HepG2 (cell line): ENCODE measurements around the gene PKN2. TPM values are rescaled to one million over a fixed set of nuclear protein-coding genes. Genes with fewer than 3 reads are reported as not detected.

Source experiments
- ATAC-seq: fragments of 200-7000 bp; cut with Tn5 transposase; 3 replicates; pipeline ENCODE4 v1.9.1; 2020; ENCODE audit warnings: mild to moderate bottlenecking, moderate library complexity
- BruUV-seq: library from RNA; stranded (reverse); fragments of 400-500 nt; replicated peaks from 2 replicates; lab custom pipeline; 2021; lab: Mats Ljungman, UMichigan
- CTCF ChIA-PET: fragments of 300-600 bp; formaldehyde crosslinking; extraction: SDS; loops from one replicate; lab custom pipeline; 2021; ENCODE audit warnings: low total read pairs, inconsistent platforms, low intra/inter-chr PET ratio; lab: Yijun Ruan, JAX
- POLR2A ChIA-PET: fragments of 350-600 bp; sonication (Branson Sonifier 250); formaldehyde crosslinking; loops from one replicate; lab custom pipeline; 2020; ENCODE audit warnings: antibody characterized with exemption, inconsistent platforms; lab: Yijun Ruan, JAX
- DNase-seq: peaks from one replicate; pipeline ENCODE4 v3.0.0-alpha.2; 2015; ENCODE audit warnings: low spot score
- FAIRE-seq: peaks from 3 replicates; lab custom pipeline; 2011; peaks lifted over from hg19 to GRCh38; lab: Jason Lieb, UNC
- H2AFZ ChIP-seq: one replicate; pipeline ENCODE4 v1.6.1; 2011; ENCODE audit warnings: low read length, inconsistent platforms
- H3K27ac ChIP-seq: fragments of 300-600 bp; 3 replicates; pipeline ENCODE4 v1.8.0; 2011; ENCODE audit warnings: mixed run types, mild to moderate bottlenecking, mixed read lengths, low read length, inconsistent platforms; ENCODE audit not compliant: insufficient read depth; ENCODE audit errors: extremely low read length
- H3K27me3 ChIP-seq, 2 experiments: fragments of 200-600 bp in 1 of 2; 2 replicates in 1 of 2; 3 replicates in 1 of 2; pipeline versions ENCODE4 v1.6.0 to v1.8.0; 2011; ENCODE audit warnings: low read length in 2 of 2, mild to moderate bottlenecking in 2 of 2, moderate library complexity in 2 of 2, inconsistent platforms in 1 of 2; ENCODE audit not compliant: insufficient read depth in 2 of 2, control insufficient read depth in 1 of 2
- H3K36me3 ChIP-seq, 2 experiments: fragments of 200-600 bp in 1 of 2; replicated peaks in 1 of 2; 2 replicates in 1 of 2; 3 replicates in 1 of 2; pipeline versions ENCODE4 v1.5.1 to v1.8.0; 2011; ENCODE audit warnings: low read length in 2 of 2, inconsistent platforms in 1 of 2; ENCODE audit not compliant: insufficient read depth in 2 of 2, control insufficient read depth in 1 of 2
- H3K4me1 ChIP-seq: 2 replicates; pipeline ENCODE4 v1.5.1; 2012; ENCODE audit warnings: low read length, inconsistent platforms; ENCODE audit not compliant: insufficient read depth
- H3K4me2 ChIP-seq: 2 replicates; pipeline ENCODE4 v1.6.0; 2011; ENCODE audit warnings: low read depth, low read length, inconsistent platforms
- H3K4me3 ChIP-seq, 3 experiments: fragments of 200-600 bp in 1 of 3; sonication (generic), shearing (Covaris generic) in 1 of 3; replicated peaks in 1 of 3; 2 replicates each; pipeline ENCODE4 v1.5.1; 2011 to 2016; ENCODE audit warnings: low read length in 3 of 3, inconsistent platforms in 2 of 3, low read depth in 2 of 3, mild to moderate bottlenecking in 2 of 3, control low read depth in 1 of 3, mixed read lengths in 1 of 3; ENCODE audit not compliant: insufficient read depth in 1 of 3
- H3K79me2 ChIP-seq: one replicate; pipeline ENCODE4 v1.6.1; 2011; ENCODE audit warnings: low read length, inconsistent platforms; ENCODE audit not compliant: insufficient read depth
- H3K9ac ChIP-seq: 2 replicates; pipeline ENCODE4 v1.6.0; 2011; ENCODE audit warnings: mild to moderate bottlenecking, low read depth, low read length, inconsistent platforms; ENCODE audit not compliant: insufficient read depth
- H3K9me3 ChIP-seq: 2 replicates; pipeline ENCODE4 v1.5.1; 2012; ENCODE audit warnings: mild to moderate bottlenecking, low read length
- H4K20me1 ChIP-seq: 2 replicates; pipeline ENCODE4 v1.6.0; 2011; ENCODE audit warnings: inconsistent platforms, mild to moderate bottlenecking, low read length, moderate library complexity; ENCODE audit not compliant: insufficient read depth
- ARNT ChIP-seq: fragments of 450-650 bp; IDR thresholded peaks from 2 replicates; pipeline ENCODE4 v1.6.1; 2017
- FIP1L1 ChIP-seq: fragments of 200-400 bp; formaldehyde crosslinking; IDR thresholded peaks from 2 replicates; pipeline ENCODE4 v1.6.1; 2018; ENCODE audit warnings: low read depth, mild to moderate bottlenecking, low read length, moderate library complexity, borderline replicate concordance; ENCODE audit not compliant: insufficient read depth
- GATAD1 ChIP-seq: IDR thresholded peaks from 2 replicates; pipeline ENCODE4 v1.6.1; 2016; ENCODE audit warnings: missing genetic modification reagents, missing compliant biosample characterization
- KDM4B ChIP-seq: sonication (generic); formaldehyde crosslinking; IDR thresholded peaks from 2 replicates; pipeline ENCODE4 v1.4.0; 2020; ENCODE audit warnings: missing genetic modification reagents
- SRSF1 ChIP-seq: fragments of 200-400 bp; formaldehyde crosslinking; optimal IDR thresholded peaks from 2 replicates; pipeline ENCODE3; 2017; ENCODE audit warnings: mild to moderate bottlenecking, low read depth, low read length, moderate library complexity
- THAP11 ChIP-seq: IDR thresholded peaks from 2 replicates; pipeline ENCODE4 v1.6.1; 2016; ENCODE audit warnings: missing biosample characterization, missing genetic modification reagents
- TMF1 ChIP-seq: sonication (generic); formaldehyde crosslinking; IDR thresholded peaks from 2 replicates; pipeline ENCODE4 v1.8.1; 2022; ENCODE audit warnings: low read depth, missing genetic modification reagents
- ZFP36 ChIP-seq: fragments of 150-350 bp; IDR thresholded peaks from 2 replicates; pipeline ENCODE4 v1.6.1; 2018; ENCODE audit warnings: borderline replicate concordance, low read length, low read depth; ENCODE audit not compliant: partially characterized antibody
- ZMYM4 ChIP-seq: sonication (generic); formaldehyde crosslinking; IDR thresholded peaks from 2 replicates; pipeline ENCODE4 v1.8.1; 2023; ENCODE audit warnings: mild to moderate bottlenecking, missing genetic modification reagents
- ZNF333 ChIP-seq: sonication (generic); formaldehyde crosslinking; IDR thresholded peaks from 2 replicates; pipeline ENCODE4 v1.4.0; 2020; ENCODE audit warnings: mild to moderate bottlenecking, missing genetic modification reagents, borderline replicate concordance
- ZNF367 ChIP-seq: sonication (generic); formaldehyde crosslinking; IDR thresholded peaks from 2 replicates; pipeline ENCODE4 v1.4.0; 2020; ENCODE audit warnings: missing genetic modification reagents, borderline replicate concordance
- ZNF761 ChIP-seq: sonication (generic); formaldehyde crosslinking; conservative IDR thresholded peaks from 2 replicates; pipeline ENCODE4 v1.4.0; 2020; ENCODE audit warnings: mild to moderate bottlenecking, missing genetic modification reagents
- ZNF782 ChIP-seq: sonication (generic); formaldehyde crosslinking; IDR thresholded peaks from 2 replicates; pipeline ENCODE4 v1.4.0; 2020; ENCODE audit warnings: missing genetic modification reagents, mild to moderate bottlenecking, borderline replicate concordance
- WGBS: methylation state at CpG from one replicate; pipeline ENCODE4 v1.1.6; 2017; ENCODE audit warnings: low lambda C conversion rate; 5-methylcytosine and 5-hydroxymethylcytosine counted together
- in situ Hi-C: cut with HindIII; loops from 2 replicates; pipeline ENCODE4 v1.10.0; 2017; ENCODE audit warnings: low pct_unique_long_range_greater_than_20kb; ENCODE audit not compliant: extremely low pct_ligation_motif_present
- intact Hi-C: fragments of 100-400 bp; cut with micrococcal nuclease; formaldehyde crosslinking; loops from one replicate; pipeline ENCODE4 v1.10.0; 2022; ENCODE audit not compliant: unreplicated experiment
- polyA plus RNA-seq, 8 experiments: library from polyadenylated mRNA; depleted of rRNA in 3 of 8; stranded (reverse) in 7 of 8; unstranded in 1 of 8; fragments of >200 nt; fragmentation: Illumina TruSeq in 4 of 8; extraction: Trizol in 4 of 8; gene quantifications; 2 replicates each; pipeline versions ENCODE4 v1.2.1 to v1.2.3, GENCODE V29; 2011 to 2016; ENCODE audit warnings: low read depth in 4 of 8, missing spikeins in 1 of 8, mixed read lengths in 1 of 8; ENCODE audit not compliant: insufficient read depth in 1 of 8
- total RNA-seq, 5 experiments: library from RNA; depleted of rRNA; stranded (reverse); fragments of >200 nt; fragmentation: Illumina TruSeq; extraction: Trizol; gene quantifications; 2 replicates each; pipeline ENCODE4 v1.2.3, GENCODE V29; 2016; ENCODE audit warnings: low read depth in 1 of 5
- TF ChIP-seq, protein P1 (sequence below): sonication (generic); formaldehyde crosslinking; IDR thresholded peaks from 2 replicates; pipeline ENCODE4 v1.4.0; 2020; ENCODE audit warnings: missing genetic modification reagents
- TF ChIP-seq, protein P2 (sequence below): sonication (generic); formaldehyde crosslinking; IDR thresholded peaks from 2 replicates; pipeline ENCODE4 v1.4.0; 2020; ENCODE audit warnings: missing genetic modification reagents
- TF ChIP-seq, protein P3 (sequence below): sonication (generic); formaldehyde crosslinking; IDR thresholded peaks from 2 replicates; pipeline ENCODE4 v1.5.0; 2020; ENCODE audit warnings: mild to moderate bottlenecking, missing genetic modification reagents, borderline replicate concordance

PKN2 gene
- total and polyA plus RNA-seq, 2 of the 13 experiments (the other 11 are each of a cell fraction or from before 2014, with no cell fraction given) = 17.0 to 29.4 TPM

DNA sequence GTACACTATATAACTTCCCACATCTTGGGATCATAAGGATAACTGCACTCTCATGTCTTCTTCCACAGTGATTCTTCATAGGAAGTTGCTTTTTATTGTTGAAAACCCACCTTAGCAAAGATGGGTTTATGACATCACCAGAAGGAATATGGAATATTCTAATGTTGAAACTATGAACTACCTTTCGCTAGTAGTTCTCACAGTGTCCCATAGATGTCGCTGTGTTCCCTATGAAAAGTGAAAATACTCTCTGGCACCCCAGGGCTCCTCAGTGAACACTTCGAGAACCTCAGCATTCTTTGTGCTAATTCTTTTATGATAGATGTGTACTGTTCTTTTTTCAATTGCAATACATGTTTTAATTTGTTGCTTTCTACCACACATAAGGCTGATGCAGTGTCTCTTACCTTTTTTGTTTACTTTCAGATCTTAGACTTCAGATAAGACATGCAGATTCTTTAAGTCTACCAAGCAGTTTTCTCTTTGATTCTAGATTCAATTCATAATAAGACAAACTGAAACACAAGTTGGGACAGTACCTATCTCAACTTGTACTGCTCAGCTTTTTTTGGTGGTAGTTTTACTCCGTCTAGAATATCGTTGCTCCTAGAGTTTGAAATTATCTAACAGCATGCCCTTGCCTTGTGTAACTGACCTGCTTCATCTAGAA lies 116.4 kb downstream of the PKN2 start:
- peaks cover 3 to 25% of the 10 kb centered on the region in 2 experiments for H3K36me3 ChIP-seq
- H3K9me3 ChIP-seq = no peaks in the 10 kb centered on the region
- H3K9ac ChIP-seq = no peak overlapping the region
- POLR2A ChIA-PET = no interaction called here
- no peak overlapping the region for H3K4me3 ChIP-seq
- no peaks in the 10 kb centered on the region for H3K27me3 ChIP-seq
- no peaks in the 10 kb centered on the region for H4K20me1 ChIP-seq
- no peak overlapping the region for H3K4me2 ChIP-seq
- ATAC-seq (peak; percentile 75), FAIRE-seq (no peak), DNase-seq (peak; percentile 33)
- H2AFZ ChIP-seq = no peak overlapping the region
- no peaks in the 10 kb centered on the region for H3K79me2 ChIP-seq
- WGBS = 66% methylated on average over 5 of the region's 5 CpGs
- no TSS peak for BruUV-seq
- CTCF ChIA-PET = no interaction called here
- intact Hi-C loops (loop anchor here (1.0 kb wide), 1 partner anchor 77 kb away; no protein-coding TSS in a partner anchor), in situ Hi-C loops (no loop called here)
- H3K4me1 ChIP-seq = no peaks in the 10 kb centered on the region
- no peak overlapping the region for H3K27ac ChIP-seq
- TF ChIP-seq ZNF367 (no peak), TMF1 (no peak), ZNF333 (no peak), ZMYM4 (CRISPR knock-in tag) (0 out of 2 replicates have a peak, but pooled peaks have one; percentile 25), FIP1L1 (no peak), THAP11 (CRISPR knock-in tag) (no peak), SRSF1 (no peak), KDM4B (CRISPR knock-in tag) (no peak), ARNT (no peak), ZFP36 (no peak), ZNF782 (CRISPR knock-in tag) (no peak), ZNF761 (CRISPR knock-in tag) (no peak), GATAD1 (CRISPR knock-in tag) (no peak)
- TF ChIP-seq, protein P1, sequence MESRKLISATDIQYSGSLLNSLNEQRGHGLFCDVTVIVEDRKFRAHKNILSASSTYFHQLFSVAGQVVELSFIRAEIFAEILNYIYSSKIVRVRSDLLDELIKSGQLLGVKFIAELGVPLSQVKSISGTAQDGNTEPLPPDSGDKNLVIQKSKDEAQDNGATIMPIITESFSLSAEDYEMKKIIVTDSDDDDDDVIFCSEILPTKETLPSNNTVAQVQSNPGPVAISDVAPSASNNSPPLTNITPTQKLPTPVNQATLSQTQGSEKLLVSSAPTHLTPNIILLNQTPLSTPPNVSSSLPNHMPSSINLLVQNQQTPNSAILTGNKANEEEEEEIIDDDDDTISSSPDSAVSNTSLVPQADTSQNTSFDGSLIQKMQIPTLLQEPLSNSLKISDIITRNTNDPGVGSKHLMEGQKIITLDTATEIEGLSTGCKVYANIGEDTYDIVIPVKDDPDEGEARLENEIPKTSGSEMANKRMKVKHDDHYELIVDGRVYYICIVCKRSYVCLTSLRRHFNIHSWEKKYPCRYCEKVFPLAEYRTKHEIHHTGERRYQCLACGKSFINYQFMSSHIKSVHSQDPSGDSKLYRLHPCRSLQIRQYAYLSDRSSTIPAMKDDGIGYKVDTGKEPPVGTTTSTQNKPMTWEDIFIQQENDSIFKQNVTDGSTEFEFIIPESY = no peak
- TF ChIP-seq, protein P2, sequence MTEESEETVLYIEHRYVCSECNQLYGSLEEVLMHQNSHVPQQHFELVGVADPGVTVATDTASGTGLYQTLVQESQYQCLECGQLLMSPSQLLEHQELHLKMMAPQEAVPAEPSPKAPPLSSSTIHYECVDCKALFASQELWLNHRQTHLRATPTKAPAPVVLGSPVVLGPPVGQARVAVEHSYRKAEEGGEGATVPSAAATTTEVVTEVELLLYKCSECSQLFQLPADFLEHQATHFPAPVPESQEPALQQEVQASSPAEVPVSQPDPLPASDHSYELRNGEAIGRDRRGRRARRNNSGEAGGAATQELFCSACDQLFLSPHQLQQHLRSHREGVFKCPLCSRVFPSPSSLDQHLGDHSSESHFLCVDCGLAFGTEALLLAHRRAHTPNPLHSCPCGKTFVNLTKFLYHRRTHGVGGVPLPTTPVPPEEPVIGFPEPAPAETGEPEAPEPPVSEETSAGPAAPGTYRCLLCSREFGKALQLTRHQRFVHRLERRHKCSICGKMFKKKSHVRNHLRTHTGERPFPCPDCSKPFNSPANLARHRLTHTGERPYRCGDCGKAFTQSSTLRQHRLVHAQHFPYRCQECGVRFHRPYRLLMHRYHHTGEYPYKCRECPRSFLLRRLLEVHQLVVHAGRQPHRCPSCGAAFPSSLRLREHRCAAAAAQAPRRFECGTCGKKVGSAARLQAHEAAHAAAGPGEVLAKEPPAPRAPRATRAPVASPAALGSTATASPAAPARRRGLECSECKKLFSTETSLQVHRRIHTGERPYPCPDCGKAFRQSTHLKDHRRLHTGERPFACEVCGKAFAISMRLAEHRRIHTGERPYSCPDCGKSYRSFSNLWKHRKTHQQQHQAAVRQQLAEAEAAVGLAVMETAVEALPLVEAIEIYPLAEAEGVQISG (CRISPR knock-in tag) = no peak
- TF ChIP-seq, protein P3, sequence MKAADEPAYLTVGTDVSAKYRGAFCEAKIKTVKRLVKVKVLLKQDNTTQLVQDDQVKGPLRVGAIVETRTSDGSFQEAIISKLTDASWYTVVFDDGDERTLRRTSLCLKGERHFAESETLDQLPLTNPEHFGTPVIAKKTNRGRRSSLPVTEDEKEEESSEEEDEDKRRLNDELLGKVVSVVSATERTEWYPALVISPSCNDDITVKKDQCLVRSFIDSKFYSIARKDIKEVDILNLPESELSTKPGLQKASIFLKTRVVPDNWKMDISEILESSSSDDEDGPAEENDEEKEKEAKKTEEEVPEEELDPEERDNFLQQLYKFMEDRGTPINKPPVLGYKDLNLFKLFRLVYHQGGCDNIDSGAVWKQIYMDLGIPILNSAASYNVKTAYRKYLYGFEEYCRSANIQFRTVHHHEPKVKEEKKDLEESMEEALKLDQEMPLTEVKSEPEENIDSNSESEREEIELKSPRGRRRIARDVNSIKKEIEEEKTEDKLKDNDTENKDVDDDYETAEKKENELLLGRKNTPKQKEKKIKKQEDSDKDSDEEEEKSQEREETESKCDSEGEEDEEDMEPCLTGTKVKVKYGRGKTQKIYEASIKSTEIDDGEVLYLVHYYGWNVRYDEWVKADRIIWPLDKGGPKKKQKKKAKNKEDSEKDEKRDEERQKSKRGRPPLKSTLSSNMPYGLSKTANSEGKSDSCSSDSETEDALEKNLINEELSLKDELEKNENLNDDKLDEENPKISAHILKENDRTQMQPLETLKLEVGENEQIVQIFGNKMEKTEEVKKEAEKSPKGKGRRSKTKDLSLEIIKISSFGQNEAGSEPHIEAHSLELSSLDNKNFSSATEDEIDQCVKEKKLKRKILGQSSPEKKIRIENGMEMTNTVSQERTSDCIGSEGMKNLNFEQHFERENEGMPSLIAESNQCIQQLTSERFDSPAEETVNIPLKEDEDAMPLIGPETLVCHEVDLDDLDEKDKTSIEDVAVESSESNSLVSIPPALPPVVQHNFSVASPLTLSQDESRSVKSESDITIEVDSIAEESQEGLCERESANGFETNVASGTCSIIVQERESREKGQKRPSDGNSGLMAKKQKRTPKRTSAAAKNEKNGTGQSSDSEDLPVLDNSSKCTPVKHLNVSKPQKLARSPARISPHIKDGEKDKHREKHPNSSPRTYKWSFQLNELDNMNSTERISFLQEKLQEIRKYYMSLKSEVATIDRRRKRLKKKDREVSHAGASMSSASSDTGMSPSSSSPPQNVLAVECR (CRISPR knock-in tag) = no peak
